GM12878 (cell line): ENCODE data around the gene OR56A4. TPM values are rescaled to one million over a fixed set of nuclear protein-coding genes. Genes with fewer than 3 reads are reported as not detected.

Experiments
- ATAC-seq: fragments of 200-7000 bp; cut with Tn5 transposase; 3 replicates; pipeline ENCODE4 v1.9.1; 2020; ENCODE audit warnings: mild to moderate bottlenecking, moderate library complexity
- BruUV-seq: library from RNA; stranded (reverse); fragments of 400-500 nt; replicated peaks from 2 replicates; lab custom pipeline; 2021; lab: Mats Ljungman, UMichigan
- CTCF ChIA-PET: fragments of 300-600 bp; sonication (Branson Sonifier 250); formaldehyde crosslinking; extraction: SDS; loops from one replicate; lab custom pipeline; 2021; ENCODE audit warnings: inconsistent platforms; lab: Yijun Ruan, JAX
- POLR2A ChIA-PET: fragments of 350-600 bp; formaldehyde crosslinking; extraction: SDS; loops from one replicate; lab custom pipeline; 2021; ENCODE audit warnings: inconsistent platforms; lab: Charles Lee
- RAD21 ChIA-PET: fragments of 300-600 bp; sonication (Branson Sonifier 250); formaldehyde crosslinking; loops from one replicate; lab custom pipeline; 2023; ENCODE audit warnings: antibody characterized with exemption; ENCODE audit not compliant: unreplicated experiment; lab: Charles Lee
- SMC1A ChIA-PET: fragments of 300-600 bp; sonication (Branson Sonifier 250); formaldehyde crosslinking; loops from one replicate; lab custom pipeline; 2023; ENCODE audit not compliant: unreplicated experiment, uncharacterized antibody; lab: Charles Lee
- DNase-seq: peaks from one replicate; pipeline ENCODE4 v3.0.0-alpha.2; 2011; ENCODE audit warnings: low read depth, low spot score
- FAIRE-seq: peaks from 3 replicates; lab custom pipeline; 2011; peaks lifted over from hg19 to GRCh38; lab: Jason Lieb, UNC
- H2AFZ ChIP-seq: 2 replicates; pipeline ENCODE4 v1.6.0; 2011; ENCODE audit warnings: low read depth, low read length, control low read depth; ENCODE audit not compliant: control insufficient read depth
- H3K27ac ChIP-seq: 2 replicates; pipeline ENCODE4 v1.5.1; 2011; ENCODE audit warnings: control low read depth; ENCODE audit not compliant: control insufficient read depth, insufficient read depth
- H3K27me3 ChIP-seq, 2 experiments: replicated peaks in 1 of 2; 2 replicates each; pipeline versions ENCODE4 v1.6.0 to v1.6.1; 2011; ENCODE audit warnings: low read length in 1 of 2; ENCODE audit not compliant: control insufficient read depth in 2 of 2, insufficient read depth in 2 of 2
- H3K36me3 ChIP-seq, 2 experiments: 2 replicates each; pipeline ENCODE4 v1.5.1; 2011; ENCODE audit warnings: low read length in 1 of 2; ENCODE audit not compliant: control insufficient read depth in 2 of 2, insufficient read depth in 2 of 2
- H3K4me1 ChIP-seq: 2 replicates; pipeline ENCODE4 v1.6.1; 2011; ENCODE audit warnings: mild to moderate bottlenecking, low read length, moderate library complexity, mixed read lengths; ENCODE audit not compliant: control insufficient read depth, insufficient read depth
- H3K4me2 ChIP-seq: 2 replicates; pipeline ENCODE4 v1.6.0; 2011; ENCODE audit warnings: control low read depth; ENCODE audit not compliant: control insufficient read depth, insufficient read depth
- H3K4me3 ChIP-seq: fragments of 200-600 bp; sonication (generic); 2 replicates; pipeline ENCODE4 v1.5.1; 2016
- H3K79me2 ChIP-seq: 2 replicates; pipeline ENCODE4 v1.6.0; 2011; ENCODE audit warnings: low read length; ENCODE audit not compliant: control insufficient read depth, insufficient read depth
- H3K9ac ChIP-seq: 2 replicates; pipeline ENCODE4 v1.8.0; 2011; ENCODE audit warnings: low read length, control low read depth, mixed read lengths; ENCODE audit not compliant: control insufficient read depth, insufficient read depth
- H3K9me3 ChIP-seq: replicated peaks from 3 replicates; pipeline ENCODE4 v1.5.1; 2011; ENCODE audit warnings: mild to moderate bottlenecking, low read length; ENCODE audit not compliant: control insufficient read depth, insufficient read depth
- H4K20me1 ChIP-seq: 2 replicates; pipeline ENCODE4 v1.6.0; 2011; ENCODE audit not compliant: control insufficient read depth, insufficient read depth
- CBFB ChIP-seq: IDR thresholded peaks from 2 replicates; pipeline ENCODE4 v1.6.1; 2016; ENCODE audit warnings: antibody characterized with exemption, low read depth
- CBX3 ChIP-seq: fragments of 200-600 bp; sonication (generic); IDR thresholded peaks from 2 replicates; pipeline ENCODE4 v1.6.1; 2016; ENCODE audit warnings: low read depth, borderline replicate concordance
- CBX5 ChIP-seq: sonication (generic); IDR thresholded peaks from 2 replicates; pipeline ENCODE4 v1.6.1; 2016; ENCODE audit warnings: low read depth, moderate library complexity, mild to moderate bottlenecking, inconsistent platforms
- CHD4 ChIP-seq: fragments of 200-600 bp; sonication (generic); IDR thresholded peaks from 2 replicates; pipeline ENCODE4 v1.6.1; 2016; ENCODE audit warnings: mild to moderate bottlenecking
- MEF2A ChIP-seq: IDR thresholded peaks from 2 replicates; pipeline ENCODE4 v1.6.1; 2011; ENCODE audit warnings: low read depth, mild to moderate bottlenecking, low read length, moderate library complexity; ENCODE audit not compliant: insufficient read depth
- POLR2AphosphoS5 ChIP-seq: IDR thresholded peaks from 2 replicates; pipeline ENCODE4 v1.6.1; 2011; ENCODE audit warnings: mild to moderate bottlenecking, low read length, inconsistent platforms
- RAD21 ChIP-seq: IDR thresholded peaks from 2 replicates; pipeline ENCODE4 v1.6.1; 2011; ENCODE audit warnings: mild to moderate bottlenecking, low read depth, low read length, moderate library complexity; ENCODE audit not compliant: insufficient read depth
- SUZ12 ChIP-seq: fragments of 200-600 bp; sonication (generic); IDR thresholded peaks from one replicate; pipeline ENCODE4 v1.6.1; 2018; ENCODE audit warnings: antibody characterized with exemption, mild to moderate bottlenecking; ENCODE audit not compliant: unreplicated experiment
- WGBS: methylation state at CpG from one replicate; pipeline ENCODE4 v1.1.6; 2016; ENCODE audit warnings: low lambda C conversion rate; ENCODE audit not compliant: insufficient replicate concordance, insufficient coverage; ENCODE audit errors: missing lambda C conversion rate; 5-methylcytosine and 5-hydroxymethylcytosine counted together
- in situ Hi-C: fragments of 300-500 bp; cut with MboI; formaldehyde crosslinking; loops from 9 replicates; pipeline ENCODE4 v1.14.3; 2018; ENCODE audit warnings: mixed read lengths
- intact Hi-C: fragments of 100-400 bp; cut with micrococcal nuclease; formaldehyde crosslinking; loops from one replicate; pipeline ENCODE4 v1.14.2; 2022; ENCODE audit not compliant: unreplicated experiment
- polyA plus RNA-seq, 11 experiments: library from polyadenylated mRNA; depleted of rRNA in 4 of 11; unstranded in 6 of 11; stranded (reverse) in 5 of 11; fragments of >200 nt; fragmentation: Nextera tagmentation in 4 of 11; fragmentation: Illumina TruSeq in 1 of 11; extraction: Ambion mirVana in 4 of 11; extraction: Trizol in 1 of 11; gene quantifications; 1 replicate in 1 of 11; 2 replicates in 10 of 11; pipeline versions ENCODE4 v1.2.1 to v1.2.3, GENCODE V29; 2011 to 2016; ENCODE audit warnings: inconsistent platforms in 2 of 11, missing spikeins in 2 of 11, low read depth in 1 of 11
- total RNA-seq, 4 experiments: library from RNA; depleted of rRNA in 3 of 4; stranded (reverse); fragments of >200 nt in 3 of 4; fragmentation: Illumina TruSeq in 1 of 4; extraction: Trizol in 1 of 4; gene quantifications; 2 replicates each; pipeline versions ENCODE4 v1.2.1 to v1.2.3, GENCODE V29; 2013 to 2021
- TF ChIP-seq, protein P1 (sequence below): IDR thresholded peaks from 2 replicates; pipeline ENCODE4 v1.6.1; 2011; ENCODE audit warnings: borderline replicate concordance, low read depth, mild to moderate bottlenecking, moderate library complexity, low read length; ENCODE audit not compliant: insufficient read depth, poor library complexity, severe bottlenecking
- TF ChIP-seq, protein P2 (sequence below): IDR thresholded peaks from 2 replicates; pipeline ENCODE4 v1.6.1; 2011; ENCODE audit warnings: mild to moderate bottlenecking, low read depth, low read length, moderate library complexity; ENCODE audit not compliant: insufficient replicate concordance

OR56A4 gene
- total and polyA plus RNA-seq, 10 of the 15 experiments (the other 5 are each of a cell fraction or from before 2014, with no cell fraction given), result not detected

DNA sequence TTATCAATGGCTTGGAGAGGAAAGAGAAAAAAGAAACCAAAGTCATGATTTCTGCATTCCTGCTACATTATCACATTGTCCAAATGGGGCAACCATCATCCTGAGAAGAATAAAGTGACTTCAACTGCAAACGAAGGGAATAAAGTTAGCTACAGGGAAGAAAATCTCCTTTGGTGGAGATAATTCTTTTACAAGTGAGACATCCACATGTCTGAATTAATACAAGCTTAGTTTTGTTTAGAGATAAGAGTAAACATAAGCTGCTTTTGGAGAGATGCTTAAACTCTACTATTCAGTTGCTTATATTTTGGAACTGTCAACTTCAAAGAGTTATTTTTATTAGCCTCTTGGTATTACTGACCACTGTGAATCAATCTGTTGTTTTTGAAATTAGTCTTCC lies 19.9 kb downstream of the OR56A4 start, which contains the start of gene OR52L1:
TSS of gene OR52L1 (minus strand) at position 101 of the 400 bp plus-strand sequence. CDS start at position 46, 55 bp downstream.
- Histone ChIP-seq H3K9me3 (no peaks in the 10 kb centered on the region), H3K9ac (no peak within 1 kb of the TSS), H3K27me3 (no peaks in the 10 kb centered on the region), H3K4me3 (no peak within 1 kb of the TSS), H3K4me2 (no peak within 1 kb of the TSS), H4K20me1 (no peaks in the 10 kb centered on the region), H3K79me2 (no peaks in the 10 kb centered on the region), H2AFZ (no peak within 1 kb of the TSS), H3K4me1 (no peaks in the 10 kb centered on the region), H3K36me3 (no peaks in the 10 kb centered on the region), H3K27ac (no peak within 1 kb of the TSS)
- RAD21 ChIA-PET, result no interaction called here
- ATAC-seq, result no peak
- SMC1A ChIA-PET, result no interaction called here
- FAIRE-seq, result no peak
- TF ChIP-seq SUZ12 (no peak), POLR2AphosphoS5 (no peak), CHD4 (no peak)
- DNase-seq, result no peak
- BruUV-seq, result no TSS peak
- WGBS, result 0% methylated on average over 1 of the region's 1 CpG
- in situ Hi-C loops, result no loop called here
- intact Hi-C loops, result no loop called here
- POLR2A ChIA-PET, result no interaction called here
- CTCF ChIA-PET, result no interaction called here

DNA sequence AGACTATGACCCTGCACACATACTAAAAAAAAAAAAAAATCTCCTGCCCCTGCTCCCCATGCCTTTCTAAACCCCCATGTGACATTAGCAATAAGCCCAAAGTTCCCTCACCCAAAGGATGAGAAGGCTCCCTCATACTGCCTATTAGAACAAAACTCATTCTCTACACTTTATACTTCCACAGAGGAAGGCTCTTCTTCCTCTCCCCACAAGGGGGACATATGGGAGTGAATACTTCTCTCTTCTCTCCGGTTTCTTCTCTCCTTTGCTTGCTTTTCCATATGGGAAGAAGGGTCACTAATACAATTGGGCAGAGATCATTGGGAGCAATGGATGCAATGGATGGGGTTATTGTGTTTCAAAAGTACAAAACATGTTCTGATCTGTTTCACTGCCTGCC lies 23.3 kb downstream of the OR56A4 start:
- RAD21 ChIA-PET, result no interaction called here
- in situ Hi-C loops (no loop called here), intact Hi-C loops (no loop called here)
- CTCF ChIA-PET, result no interaction called here
- no peak overlapping the region for H3K4me3 ChIP-seq
- H4K20me1 ChIP-seq, result no peaks in the 10 kb centered on the region
- H3K79me2 ChIP-seq, result no peaks in the 10 kb centered on the region
- H3K27me3 ChIP-seq, result no peaks in the 10 kb centered on the region
- 0% methylated on average over 1 of the region's 1 CpG for WGBS
- no peak overlapping the region for H3K4me2 ChIP-seq
- FAIRE-seq (no peak), DNase-seq (no peak), ATAC-seq (no peak)
- H2AFZ ChIP-seq, result no peak overlapping the region
- no TSS peak for BruUV-seq
- SMC1A ChIA-PET, result no interaction called here
- H3K27ac ChIP-seq, result no peak overlapping the region
- no peak overlapping the region for H3K9ac ChIP-seq
- POLR2A ChIA-PET, result no interaction called here
- no peaks in the 10 kb centered on the region for H3K4me1 ChIP-seq
- TF ChIP-seq RAD21 (no peak), CBFB (no peak), MEF2A (no peak), CBX5 (no peak), CBX3 (no peak)
- TF ChIP-seq, protein P1, sequence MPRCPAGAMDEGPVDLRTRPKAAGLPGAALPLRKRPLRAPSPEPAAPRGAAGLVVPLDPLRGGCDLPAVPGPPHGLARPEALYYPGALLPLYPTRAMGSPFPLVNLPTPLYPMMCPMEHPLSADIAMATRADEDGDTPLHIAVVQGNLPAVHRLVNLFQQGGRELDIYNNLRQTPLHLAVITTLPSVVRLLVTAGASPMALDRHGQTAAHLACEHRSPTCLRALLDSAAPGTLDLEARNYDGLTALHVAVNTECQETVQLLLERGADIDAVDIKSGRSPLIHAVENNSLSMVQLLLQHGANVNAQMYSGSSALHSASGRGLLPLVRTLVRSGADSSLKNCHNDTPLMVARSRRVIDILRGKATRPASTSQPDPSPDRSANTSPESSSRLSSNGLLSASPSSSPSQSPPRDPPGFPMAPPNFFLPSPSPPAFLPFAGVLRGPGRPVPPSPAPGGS, result no peak
- TF ChIP-seq, protein P2, sequence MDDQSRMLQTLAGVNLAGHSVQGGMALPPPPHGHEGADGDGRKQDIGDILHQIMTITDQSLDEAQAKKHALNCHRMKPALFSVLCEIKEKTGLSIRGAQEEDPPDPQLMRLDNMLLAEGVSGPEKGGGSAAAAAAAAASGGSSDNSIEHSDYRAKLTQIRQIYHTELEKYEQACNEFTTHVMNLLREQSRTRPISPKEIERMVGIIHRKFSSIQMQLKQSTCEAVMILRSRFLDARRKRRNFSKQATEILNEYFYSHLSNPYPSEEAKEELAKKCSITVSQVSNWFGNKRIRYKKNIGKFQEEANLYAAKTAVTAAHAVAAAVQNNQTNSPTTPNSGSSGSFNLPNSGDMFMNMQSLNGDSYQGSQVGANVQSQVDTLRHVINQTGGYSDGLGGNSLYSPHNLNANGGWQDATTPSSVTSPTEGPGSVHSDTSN, result no peak
- H3K9me3 ChIP-seq, result no peaks in the 10 kb centered on the region
- H3K36me3 ChIP-seq, result no peaks in the 10 kb centered on the region
